ENCODE measurements around the gene STOML2. TPM values are rescaled to one million over a fixed set of nuclear protein-coding genes. Genes with fewer than 3 reads are reported as not detected.

STOML2 gene
- total RNA-seq, 1 experiment from 2014 or later, result 192 TPM

GRCh38 chr9:35075358-35075757, 27.6 kb downstream of the STOML2 start:
- no peak overlapping the region for H3K56ac ChIP-seq (ENCODE audit: insufficient read length, low read depth, low read length)
- peaks cover 17% of the 10 kb centered on the region for H3K23me2 ChIP-seq (ENCODE audit: insufficient read length, low read depth, low read length, poor library complexity, severe bottlenecking)
- no peak for DNase-seq
- H2AFZ ChIP-seq (ENCODE audit: low read length), result no peak overlapping the region
- Mint-ChIP-seq H3K36me3 (ENCODE audit: insufficient read depth in 1 of 3, low read depth in 3 of 3) (peaks cover 44 to 67% (median 63%) of the 10 kb centered on the region in 3 experiments), H3K27ac (no peak overlapping the region), H3K9me3 (no peaks in the 10 kb centered on the region), H3K27me3 (ENCODE audit: low read depth) (no peaks in the 10 kb centered on the region; the same call in 1 of the 2 replicates), H3K4me3 (no peak overlapping the region), H3K4me1 (peaks cover 26 to 28% of the 10 kb centered on the region in 2 experiments)
- no peak overlapping the region for H3K27ac ChIP-seq (ENCODE audit: insufficient read length, low read depth, low read length)
- no peak overlapping the region for H2AK5ac ChIP-seq (ENCODE audit: insufficient read length, low read length)
- H4K5ac ChIP-seq (ENCODE audit: insufficient read length, low read depth, low read length), result no peak overlapping the region
- H4K20me1 ChIP-seq (ENCODE audit: control insufficient read depth, insufficient read depth, insufficient read length), result no peaks in the 10 kb centered on the region
- no peak for TF ChIP-seq CTCF (conservative IDR thresholded peaks at IDR 0.05)
- H3K4me1 ChIP-seq (ENCODE audit: insufficient read depth, low read length), result peaks cover 7% of the 10 kb centered on the region; the same call in 1 of the 2 replicates
- H3K18ac ChIP-seq (ENCODE audit: insufficient read length, low read depth, low read length), result no peak overlapping the region
- no peak overlapping the region for H2BK20ac ChIP-seq (ENCODE audit: low read depth, low read length, poor library complexity, severe bottlenecking)
- no peak overlapping the region for H3K14ac ChIP-seq (ENCODE audit: insufficient read depth, low read length)
- H3K27me3 ChIP-seq (ENCODE audit: insufficient read depth, low read length), result no peaks in the 10 kb centered on the region
- H2BK12ac ChIP-seq (ENCODE audit: insufficient read length, low read depth, low read length), result no peak overlapping the region
- H3K79me1 ChIP-seq (ENCODE audit: insufficient read depth, low read depth, low read length, poor library complexity, severe bottlenecking), result peaks cover 7% of the 10 kb centered on the region
- no peaks in the 10 kb centered on the region for H3K9me3 ChIP-seq (ENCODE audit: control insufficient read depth, low read depth, low read length)
- no peak overlapping the region for H3K4ac ChIP-seq (ENCODE audit: low read depth, low read length)
- WGBS (ENCODE audit: extremely low coverage, insufficient read length, low lambda C conversion rate), result no CpG with 5 or more reads among the region's 4 CpGs
- no peak overlapping the region for H2BK15ac ChIP-seq (ENCODE audit: low read depth, low read length)
- H4K8ac ChIP-seq (replicated peaks; ENCODE audit: insufficient read length, low read depth, low read length), result no peak overlapping the region
- H2BK120ac ChIP-seq (ENCODE audit: low read depth, low read length, poor library complexity, severe bottlenecking), result no peak overlapping the region
- peaks cover 23% of the 10 kb centered on the region for H3K79me2 ChIP-seq (ENCODE audit: insufficient read depth, low read length)
- H3K4me2 ChIP-seq (ENCODE audit: insufficient read depth, insufficient read length, low read length), result no peak overlapping the region
- H3K23ac ChIP-seq (ENCODE audit: insufficient read length, low read depth, low read length), result no peak overlapping the region
- no peak overlapping the region for H3K9ac ChIP-seq (ENCODE audit: extremely low read depth, insufficient read length, low read length)
- no peak overlapping the region for H3T11ph ChIP-seq (ENCODE audit: low read length)
- no peak overlapping the region for H4K91ac ChIP-seq (ENCODE audit: insufficient read length, low read depth, low read length)
- no peak overlapping the region for H2BK5ac ChIP-seq (ENCODE audit: insufficient read length, low read length)

Measured in H9 (cell line).